DMS153 (cell line): ENCODE results near the gene LHB.
A peak's percentile ranks its signal among the peaks of the same experiment; 100 is the strongest.

Experiments used
- DNase-seq: peaks from one replicate; lab custom pipeline; 2025; lab: John Stamatoyannopoulos, UW

The LHB gene

DNA sequence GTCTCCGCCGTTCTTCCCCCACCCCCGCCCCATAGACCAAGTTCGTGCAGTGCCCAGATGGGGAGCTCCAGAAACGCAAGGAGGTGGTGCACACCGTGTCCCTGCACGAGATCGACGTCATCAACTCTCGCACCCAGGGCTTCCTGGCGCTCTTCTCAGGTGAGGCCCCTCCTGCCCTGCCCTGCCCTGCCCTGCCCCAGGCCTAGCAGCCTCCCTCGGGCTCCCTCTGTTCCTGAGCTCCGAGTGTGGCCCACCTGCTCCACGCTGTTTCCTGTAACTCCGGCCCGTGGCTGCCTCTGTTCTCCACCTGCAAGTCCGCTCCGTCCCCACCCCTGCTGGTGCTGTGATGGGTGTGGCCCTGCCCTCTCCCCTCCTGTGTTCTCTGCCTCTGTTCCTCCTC, 6.4 kb downstream of the LHB start:
- DNase-seq = no peak

DNA sequence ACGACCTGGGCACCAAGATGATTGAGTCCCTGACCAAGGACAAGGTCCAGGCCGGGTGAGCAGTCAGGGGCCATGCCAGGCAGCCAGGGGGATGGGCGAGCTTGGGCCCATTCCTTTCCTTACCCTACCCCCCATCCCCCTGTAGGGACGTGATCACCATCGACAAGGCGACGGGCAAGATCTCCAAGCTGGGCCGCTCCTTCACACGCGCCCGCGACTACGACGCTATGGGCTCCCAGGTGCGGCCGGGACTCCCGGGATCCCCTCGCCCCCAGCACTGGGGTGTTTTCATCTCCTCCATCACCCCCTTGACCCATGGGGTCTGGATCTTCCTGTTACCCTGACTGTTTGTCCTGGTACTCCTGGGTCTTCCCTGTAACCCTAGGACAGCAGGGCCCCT, 7.1 kb downstream of the LHB start:
- no peak for DNase-seq

DNA sequence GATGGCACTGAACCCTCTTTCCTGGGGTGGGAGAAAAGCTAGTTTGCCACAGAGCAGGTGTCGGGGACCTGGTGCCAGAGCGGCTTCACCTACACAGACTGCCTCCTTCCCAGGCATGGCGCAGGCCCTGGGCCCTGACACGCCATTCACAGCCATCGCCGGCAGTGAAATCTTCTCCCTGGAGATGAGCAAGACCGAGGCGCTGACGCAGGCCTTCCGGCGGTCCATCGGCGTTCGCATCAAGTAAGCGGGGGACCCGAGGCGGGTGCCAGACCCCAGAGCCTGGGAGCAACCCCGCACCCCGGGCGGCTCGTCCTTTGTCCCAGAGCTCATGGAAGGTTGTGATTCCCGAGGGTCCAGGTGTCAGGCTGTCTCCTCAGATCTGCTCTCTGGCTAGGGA, 10.0 kb downstream of the LHB start:
- DNase-seq = no peak

DNA sequence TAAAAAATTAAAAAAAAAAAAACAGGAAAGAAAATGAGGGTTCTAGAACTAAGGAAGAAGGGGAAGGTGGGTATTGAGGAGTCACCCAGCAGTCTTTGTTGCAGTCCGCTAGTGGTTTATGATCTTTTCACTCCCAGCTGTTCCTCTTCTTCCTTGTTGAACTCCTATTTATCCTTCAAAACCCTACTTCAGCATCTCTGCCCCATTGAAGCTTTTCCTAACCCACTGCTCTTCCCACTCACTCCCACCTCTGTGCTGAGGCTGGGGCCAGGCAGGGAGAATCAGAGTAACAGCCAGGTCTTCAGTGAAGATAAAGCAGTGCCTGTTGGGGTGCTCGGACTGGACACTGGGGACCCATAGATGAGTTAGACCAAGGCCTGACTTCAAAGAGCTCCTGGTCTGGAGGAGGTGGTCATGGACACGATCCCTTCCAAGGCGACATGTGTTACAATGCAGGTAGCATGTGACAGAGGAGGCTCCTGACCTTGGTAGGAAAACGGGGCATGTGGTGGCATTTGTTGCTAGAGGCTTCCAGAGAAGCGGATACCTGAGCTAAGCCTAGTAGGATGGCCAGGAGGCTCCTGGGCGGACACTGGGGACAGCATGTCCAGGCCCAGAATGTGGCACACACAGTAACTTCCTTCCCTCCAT, 11.8 kb downstream of the LHB start:
- no peak for DNase-seq

DNA sequence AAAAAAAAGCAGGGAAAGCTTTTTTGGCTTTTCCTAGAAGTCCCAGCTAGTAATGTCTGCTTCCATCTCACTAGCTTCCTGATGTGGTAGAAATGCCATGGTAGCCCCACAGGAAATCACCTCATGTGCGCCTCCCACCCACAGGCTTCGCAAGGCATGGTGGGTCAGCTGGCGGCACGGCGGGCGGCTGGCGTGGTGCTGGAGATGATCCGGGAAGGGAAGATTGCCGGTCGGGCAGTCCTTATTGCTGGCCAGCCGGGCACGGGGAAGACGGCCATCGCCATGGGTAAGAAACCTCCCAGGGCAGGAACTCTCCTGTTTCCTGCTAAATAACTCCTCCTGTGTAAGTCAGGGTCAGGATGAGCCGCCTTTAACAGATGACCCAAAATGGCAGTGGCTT, 12.8 kb downstream of the LHB start:
- no peak for DNase-seq

DNA sequence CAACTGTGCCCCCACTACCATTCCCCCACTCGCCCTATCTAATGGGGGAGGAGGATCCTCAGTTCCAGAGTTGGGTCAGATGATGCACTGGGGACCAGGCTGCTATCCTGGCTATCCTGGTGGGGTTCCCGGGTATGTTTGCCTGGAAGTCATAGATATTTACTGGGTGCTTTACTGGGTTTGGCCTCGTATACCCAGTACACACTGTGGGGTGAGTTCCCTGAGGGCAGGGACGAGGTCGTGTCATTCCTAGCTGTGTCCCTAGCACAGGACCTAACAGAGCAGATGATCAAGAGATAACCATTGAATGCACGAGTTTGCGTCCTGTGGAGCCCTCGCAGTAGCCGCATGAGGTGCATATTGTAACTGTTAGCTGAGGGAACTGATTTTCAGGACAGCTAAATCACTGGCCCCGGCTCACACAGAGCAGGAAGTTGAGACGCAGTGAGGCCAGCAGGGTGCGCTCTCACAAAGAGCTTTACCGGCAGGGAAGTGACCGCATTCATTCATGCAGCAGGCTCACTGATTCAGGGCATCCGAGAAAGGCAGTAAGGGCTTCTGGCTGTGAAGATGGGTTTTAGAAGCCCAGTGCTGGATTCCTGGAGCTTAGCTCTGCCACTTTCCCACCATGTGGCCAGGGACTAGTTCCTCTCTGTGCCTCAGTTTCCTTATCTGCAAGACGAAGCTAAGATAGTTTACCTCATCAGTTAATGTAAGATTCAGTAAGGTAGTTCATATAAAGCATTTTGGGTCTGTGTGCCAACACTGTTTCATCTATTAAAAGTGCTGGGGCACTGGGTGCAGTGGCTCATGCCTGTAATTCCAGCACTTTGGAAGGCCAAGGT, 17.2 kb downstream of the LHB start:
- no peak for DNase-seq

DNA sequence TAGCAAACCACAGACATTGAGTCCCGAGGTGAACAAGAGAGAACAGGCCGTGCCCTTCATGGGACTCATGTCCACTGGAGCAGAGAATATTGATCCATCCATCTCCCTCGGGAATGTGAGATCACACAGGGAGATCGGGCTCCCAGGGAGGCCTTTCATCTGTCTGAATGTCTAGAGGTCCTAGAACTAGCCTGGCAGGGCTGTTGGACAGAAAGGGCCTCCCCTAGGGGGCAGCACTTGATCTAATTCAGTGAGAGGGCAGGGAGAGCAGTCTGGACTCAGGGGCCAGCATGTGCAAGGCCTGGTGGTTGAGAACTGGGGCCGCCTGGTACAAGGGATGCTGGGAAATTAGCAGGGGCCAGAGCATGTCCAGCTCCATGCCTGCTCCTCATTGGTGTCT, 18.9 kb downstream of the LHB start:
- DNase-seq = no peak

DNA sequence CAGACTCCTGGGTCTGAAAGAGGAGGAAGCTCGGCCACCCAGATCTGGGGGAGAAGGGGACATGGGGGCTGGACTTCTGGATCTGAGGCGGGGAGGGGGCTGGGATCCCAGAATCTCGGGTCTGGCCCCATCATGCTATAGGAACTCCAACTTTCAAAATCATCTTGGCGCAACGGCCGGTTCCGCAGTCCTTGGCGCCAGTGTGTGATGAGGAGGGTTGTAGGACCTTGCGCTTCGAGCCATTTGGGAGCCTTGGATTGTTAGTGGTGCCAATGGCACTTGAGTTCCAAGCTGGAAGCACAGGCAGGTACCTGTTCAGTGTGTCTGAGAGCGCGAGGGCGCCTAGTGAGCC, 22.9 kb downstream of the LHB start:
- no peak for DNase-seq

DNA sequence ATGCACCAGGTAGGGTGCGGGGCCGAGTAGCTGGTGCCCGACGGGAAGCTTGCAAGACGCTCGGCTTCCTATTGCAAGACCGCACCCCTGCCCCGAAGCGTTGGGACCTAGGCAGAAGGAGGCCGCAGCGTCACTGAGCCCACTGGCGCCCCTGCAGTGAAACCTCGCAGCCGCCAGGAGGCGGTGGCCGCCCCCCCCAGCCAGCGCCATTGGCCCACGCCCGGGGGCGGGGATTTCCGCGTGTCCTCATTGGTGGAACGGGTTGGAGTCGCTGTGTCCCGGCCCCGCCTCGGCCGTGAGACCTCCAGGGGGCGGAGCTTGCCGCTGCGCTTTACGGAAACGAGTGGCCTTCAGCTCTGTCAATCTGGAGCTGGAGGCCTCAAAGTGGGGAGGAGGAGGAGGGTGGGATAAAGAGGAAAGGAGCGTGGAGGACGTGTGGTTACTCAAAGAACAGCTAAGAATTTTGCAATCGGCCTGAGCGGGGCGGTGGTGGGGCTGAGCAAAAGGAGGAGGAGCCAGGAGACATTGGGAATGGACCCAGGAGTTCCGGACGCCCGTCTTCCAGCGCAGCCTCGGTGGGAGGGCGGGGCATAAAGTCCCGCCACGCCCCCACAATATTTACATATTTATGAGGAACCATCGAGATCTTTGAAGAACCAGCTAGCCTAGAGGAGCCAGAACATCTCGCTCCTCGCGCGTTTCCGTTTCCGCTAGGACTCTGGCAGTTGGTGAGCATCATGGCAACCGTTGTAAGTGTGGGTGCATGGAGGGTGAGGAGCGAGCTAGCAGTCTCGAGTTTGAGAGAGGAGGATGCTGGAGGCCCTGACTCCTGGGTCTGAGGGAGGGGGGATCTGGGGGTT, 23.5 kb downstream of the LHB start, which contains the start of the genes GYS1 and RUVBL2:
Gene GYS1 (minus strand): TSS at position 135 of the 860 bp plus-strand sequence. CDS start 197 bp downstream, outside the sequence.
Gene RUVBL2 (plus strand): TSS at position 713 of the 860 bp plus-strand sequence. CDS start 25 bp downstream, at position 738.
- peak; percentile 98 for DNase-seq

DNA sequence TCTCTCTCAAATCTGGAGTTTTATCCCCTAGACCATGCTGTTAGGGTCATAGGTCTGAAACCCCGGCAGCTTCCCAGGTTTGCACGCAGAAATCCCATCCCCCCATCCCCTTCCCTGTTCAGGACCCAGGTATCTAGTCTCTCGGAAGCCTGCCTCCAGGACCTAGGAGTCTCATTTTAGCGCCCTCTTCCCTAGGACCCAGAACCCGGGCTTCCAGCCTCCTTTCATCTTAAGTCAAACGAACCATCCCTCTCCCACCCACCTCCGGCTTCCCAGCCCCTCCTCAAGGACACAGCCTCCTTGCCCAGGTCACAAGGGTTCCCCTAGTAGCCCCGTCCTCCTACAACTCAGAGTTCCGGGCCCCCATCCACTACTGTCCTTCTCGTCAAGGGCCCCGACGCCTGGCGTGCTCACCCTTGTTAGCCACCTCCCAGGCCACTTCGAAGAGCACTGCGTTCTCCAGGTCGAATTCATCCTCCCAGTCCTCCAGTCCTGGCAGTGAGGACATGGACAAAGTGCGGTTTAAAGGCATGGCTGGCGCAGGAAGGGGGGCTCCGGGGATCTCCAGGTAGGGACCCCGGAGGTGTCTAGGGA, 24.2 kb downstream of the LHB start:
- DNase-seq = no peak

DNA sequence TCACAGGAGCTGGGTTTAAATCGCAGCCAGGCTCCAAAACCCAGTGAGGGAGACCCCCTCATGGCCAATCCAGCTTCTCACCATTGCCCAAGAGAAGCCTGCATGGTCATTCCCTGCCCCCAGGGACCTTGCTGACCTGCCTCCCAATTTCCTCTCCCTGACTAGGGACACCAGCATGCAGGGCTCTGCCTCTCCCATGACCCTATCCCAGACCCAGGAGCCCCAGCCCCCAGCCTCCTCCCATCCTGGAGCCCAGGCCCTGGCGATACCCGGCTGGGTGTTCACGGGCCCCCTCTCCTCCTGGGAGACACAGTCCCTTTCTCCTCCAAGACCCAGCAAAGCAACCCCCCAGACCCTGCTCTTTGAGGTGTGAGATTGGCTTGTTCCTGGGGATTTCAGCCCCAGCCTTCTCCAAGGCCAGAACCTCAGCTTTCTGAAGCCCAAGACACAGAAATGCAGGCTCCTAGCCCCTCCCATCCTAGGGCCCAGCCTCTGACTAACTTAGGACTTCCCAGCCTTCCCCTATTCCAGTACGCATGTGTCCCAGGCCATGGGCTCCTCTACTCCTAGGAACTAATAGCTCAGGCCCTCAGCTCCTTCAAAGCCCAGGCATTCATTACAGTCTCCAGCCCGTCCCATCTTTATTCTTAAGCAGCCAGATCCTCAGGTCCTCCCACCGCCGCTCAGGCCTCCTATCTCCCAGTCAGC, 24.9 kb downstream of the LHB start:
- DNase-seq = no peak

DNA sequence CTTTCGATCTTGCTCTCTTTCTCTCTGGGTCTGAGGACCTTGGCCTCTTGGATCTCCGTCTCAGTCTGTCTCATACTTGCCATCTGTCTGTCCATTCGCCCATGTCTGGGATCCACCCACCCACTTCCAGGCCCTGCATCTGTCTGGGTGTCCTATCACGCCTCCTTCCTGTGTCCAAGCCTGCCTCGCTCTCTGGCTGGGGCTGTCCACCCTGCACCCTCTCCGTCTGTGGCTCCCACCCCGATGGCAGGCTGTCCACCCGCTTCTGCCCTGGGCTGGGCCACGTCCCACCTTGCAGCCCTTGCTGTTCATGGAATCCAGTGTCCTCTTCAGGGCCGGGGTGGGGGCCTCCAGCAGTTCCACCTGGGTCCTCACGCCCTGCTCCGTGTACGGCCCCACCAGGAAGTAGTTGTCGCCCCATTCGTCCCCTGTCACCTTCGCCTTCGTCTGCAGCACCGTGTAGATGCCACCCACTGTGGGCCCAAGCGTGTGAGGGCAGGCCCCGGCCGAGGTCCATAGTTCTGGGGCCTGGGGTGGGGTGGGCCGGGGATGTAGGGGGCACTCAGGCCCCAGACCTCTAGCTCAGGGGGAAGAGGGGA, 25.8 kb downstream of the LHB start:
- no peak for DNase-seq

DNA sequence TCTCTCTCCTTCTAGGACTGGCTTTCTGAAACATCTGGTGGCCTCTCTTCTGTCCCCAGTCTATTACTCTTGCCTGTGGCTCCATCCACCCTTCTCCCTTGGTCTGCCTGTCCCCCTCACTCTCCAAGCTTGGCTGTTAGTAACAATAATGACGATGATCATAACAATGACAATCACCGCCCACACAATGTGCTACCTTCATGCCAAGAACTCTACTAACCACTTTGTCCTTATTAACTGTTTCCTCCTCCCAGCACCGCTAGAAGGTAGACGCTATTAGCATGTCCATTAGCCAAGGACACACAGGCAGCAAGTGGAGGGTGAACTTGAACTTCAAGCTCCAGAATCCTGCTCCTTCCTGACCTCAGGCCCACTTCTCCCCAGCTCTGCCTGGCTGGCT, 26.5 kb downstream of the LHB start:
- DNase-seq = no peak

DNA sequence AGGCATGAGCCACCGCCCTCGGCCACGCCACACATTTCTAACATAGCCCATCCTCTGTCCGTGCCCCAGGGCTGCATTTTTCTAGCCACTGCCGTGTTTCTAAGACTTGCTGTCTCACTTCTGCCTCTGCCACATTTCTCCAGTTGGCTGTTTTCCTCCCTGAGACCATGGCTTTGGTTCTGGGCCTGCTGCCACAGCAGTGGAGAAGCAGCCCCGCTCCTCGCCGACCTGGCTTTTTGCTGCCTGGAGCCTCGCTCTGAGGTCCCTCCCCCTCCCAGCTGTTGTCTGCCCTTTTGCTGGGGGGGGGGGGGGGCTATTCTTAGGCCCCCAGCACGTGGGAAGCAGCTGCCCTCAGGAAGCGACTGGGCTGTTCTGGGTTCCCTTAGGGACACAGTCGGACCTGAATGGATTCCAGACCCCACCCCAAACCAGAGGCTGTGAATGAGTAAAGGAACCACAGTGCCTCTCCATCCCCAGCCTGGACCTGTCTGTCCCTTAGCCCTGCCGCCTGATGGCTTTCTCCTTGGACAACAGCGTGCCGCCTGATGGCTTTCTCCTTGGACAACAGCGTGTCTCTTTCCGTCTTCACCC, 27.1 kb downstream of the LHB start:
- no peak for DNase-seq

DNA sequence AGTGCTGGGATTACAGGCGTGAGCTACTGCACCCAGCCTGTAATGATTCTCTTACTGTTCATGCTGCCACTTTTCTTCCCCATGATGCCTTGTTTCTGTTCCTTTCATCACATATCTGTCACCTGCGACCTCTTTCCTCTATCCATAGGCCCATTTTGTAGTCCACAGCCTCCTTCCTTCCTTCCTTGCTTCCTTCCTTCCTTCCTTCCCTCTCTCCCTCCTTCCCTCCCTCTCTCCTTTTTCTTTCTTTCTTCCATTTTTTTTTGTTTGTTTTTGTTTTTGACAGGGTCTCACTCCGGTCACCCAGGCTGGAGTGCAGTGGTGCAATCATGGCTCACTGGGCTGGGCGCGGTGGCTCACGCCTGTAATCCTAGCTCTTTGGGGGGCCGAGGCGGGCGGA, 28.0 kb downstream of the LHB start:
- no peak for DNase-seq

DNA sequence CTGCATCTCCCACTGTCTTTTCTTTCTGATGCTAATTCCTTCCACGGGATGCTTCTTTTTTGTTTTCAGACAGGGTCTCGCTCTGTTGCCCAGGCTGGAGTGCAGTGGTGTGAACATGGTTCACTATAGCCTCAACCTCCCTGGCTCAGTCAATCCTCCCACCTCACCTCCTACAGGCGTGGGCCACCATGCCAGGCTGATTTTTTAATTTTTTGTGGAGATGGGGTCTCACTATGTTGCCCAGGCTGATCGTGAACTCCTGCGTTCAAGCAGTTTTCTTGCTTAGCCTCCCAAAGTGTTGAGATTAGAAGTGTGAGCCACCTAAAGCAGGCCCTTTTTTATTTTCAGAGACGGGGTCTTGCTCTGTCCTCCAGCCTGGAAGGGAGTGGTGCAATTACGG, 28.6 kb downstream of the LHB start:
- no peak for DNase-seq

DNA sequence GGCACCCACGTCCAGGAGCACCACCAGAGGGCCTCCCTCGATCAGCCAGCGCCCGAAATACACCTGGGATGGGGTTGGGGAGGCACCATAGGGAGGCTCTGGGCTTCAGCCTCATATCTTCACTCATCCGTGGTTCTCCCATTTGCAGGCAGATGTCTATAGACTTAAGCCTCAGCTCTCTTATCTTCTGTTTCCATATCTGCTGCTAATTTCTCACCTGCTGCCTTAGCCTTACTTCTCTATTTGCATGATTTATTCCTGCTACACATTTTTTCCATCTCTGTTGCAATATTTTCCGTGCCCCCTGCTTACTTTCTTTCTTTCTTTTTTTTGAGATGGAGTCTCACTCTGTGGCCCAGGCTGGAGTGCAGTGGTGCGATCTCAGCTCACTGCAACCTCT, 29.6 kb downstream of the LHB start:
- DNase-seq = no peak

DNA sequence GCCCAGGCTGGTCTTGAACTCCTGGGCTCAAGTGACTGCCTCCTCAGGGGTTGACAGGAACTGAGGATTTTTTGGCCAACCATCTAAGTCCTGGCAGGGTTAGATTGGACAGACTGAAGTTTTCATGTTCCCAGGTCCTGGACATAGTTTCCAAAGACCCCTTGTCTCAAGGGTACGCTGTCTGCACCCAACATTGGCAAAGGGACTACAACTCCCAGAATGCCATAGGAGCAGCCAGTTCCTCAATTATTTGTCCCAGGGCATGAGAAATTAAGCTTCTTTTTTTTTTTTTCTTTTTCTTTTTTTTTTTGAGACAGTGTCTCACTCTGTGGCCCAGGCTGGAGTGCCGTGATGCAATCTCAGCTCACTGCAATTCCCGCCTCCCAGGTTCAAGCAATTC, 30.7 kb downstream of the LHB start:
- DNase-seq = no peak

DNA sequence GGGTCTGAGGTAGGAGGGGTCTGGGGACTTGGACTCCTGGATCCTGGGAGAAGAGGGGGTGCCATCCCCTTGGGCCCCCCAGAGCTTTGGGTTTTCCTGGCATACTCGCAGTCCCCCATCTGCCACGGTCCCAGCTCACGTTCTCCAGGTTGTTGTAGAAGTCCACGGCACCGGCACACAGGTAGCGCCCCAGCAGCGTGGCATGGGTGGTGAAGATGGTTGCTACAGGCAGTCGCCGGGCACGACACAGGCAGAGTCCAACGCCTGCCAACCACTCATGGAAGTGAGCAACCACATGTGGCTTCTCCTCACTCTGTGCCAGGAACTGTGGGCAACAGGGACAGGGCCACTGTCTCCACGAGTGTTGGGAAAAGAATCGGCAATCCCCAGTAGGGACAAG, 31.2 kb downstream of the LHB start:
- no peak for DNase-seq

DNA sequence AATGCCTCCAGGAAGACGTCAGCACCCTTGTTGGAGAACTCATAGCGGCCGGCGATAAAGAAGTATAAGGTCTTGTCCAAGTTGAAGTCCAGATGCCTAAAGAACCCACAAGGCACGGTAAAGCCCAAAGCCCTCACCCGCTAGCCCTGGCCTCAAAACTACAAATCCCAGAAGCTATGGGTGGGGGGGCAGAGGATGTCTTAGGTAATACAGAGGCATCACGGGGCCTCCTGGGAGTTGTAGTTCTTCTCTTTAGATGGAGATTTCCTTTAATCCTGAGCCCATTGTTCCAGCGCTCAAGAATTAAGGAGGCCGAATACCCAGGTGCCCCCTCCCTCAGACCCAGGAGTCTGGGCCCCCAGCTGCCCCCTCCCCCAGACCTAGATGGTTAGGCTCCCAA, 34.6 kb downstream of the LHB start:
- DNase-seq = no peak

DNA sequence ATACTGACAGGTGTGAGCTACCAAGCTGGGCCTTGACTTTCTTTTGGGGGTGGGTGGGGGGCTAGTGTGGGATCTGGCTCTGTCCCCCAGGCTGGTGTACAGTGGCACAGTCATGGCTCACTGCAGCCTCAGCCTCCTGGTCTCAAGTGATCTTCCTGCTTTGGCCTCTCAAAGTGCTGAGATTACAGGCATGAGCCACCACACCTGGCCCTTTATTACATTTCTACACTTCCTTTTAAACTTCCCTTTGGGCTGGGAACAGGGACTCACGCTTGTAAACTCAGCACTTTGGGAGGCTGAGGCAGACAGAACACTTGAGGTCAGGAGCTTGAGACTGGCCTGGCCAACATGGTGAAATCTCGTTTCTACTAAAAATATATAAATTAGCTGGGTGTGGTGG, 39.8 kb downstream of the LHB start:
- DNase-seq = no peak
